ENCODE results near the gene IGFLR1. TPM values are rescaled to one million over a fixed set of nuclear protein-coding genes. Genes with fewer than 3 reads are reported as not detected.

IGFLR1 gene
- total RNA-seq, 6 experiments from 2014 or later: 0.76 to 2.8 (median 1.4) TPM

DNA sequence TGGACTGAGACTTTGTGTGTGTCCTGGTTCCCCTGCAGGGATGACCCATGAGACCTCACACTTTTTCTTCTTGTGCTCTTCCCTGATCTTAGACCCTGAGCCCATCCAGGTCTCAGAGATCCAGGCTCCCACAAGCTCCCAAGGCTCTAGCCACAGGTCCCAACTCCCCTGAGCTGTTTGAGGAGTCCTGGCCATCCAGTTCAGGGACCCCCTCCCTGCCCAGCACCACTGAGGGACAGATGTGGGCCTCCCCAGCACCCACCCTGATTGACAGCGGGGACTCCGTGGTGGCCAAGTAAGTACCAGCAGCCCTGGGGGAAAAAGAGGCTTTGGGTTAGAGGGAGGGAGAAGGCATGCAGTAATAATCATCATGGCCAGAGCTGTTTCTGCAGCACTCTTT lies 17.4 kb upstream of the IGFLR1 start:
- no peak for DNase-seq
- Mint-ChIP-seq H3K27ac (no peak overlapping the region), H3K27me3 (ENCODE audit: insufficient read depth) (peaks cover 6% of the 10 kb centered on the region), H3K4me3 (peak overlapping the region; percentile 92), H3K9me3 (no peaks in the 10 kb centered on the region), H3K4me1 (ENCODE audit: low read depth) (peaks cover 37% of the 10 kb centered on the region), H3K36me3 (ENCODE audit: low read depth) (peaks cover 17% of the 10 kb centered on the region; the same call in 1 of the 2 replicates)
- TF ChIP-seq CTCF (IDR thresholded peaks at IDR 0.05): no peak

GRCh38 chr19:35757749-35758608 lies 15.7 kb upstream of the IGFLR1 start, which contains the start of gene PROSER3:
Gene PROSER3 (plus strand): TSS chr19:35758176. CDS start chr19:35758216, 40 bp downstream.
- Mint-ChIP-seq H3K36me3 (ENCODE audit: low read depth) (peaks cover 17% of the 10 kb centered on the region; the same call in 1 of the 2 replicates), H3K9me3 (no peaks in the 10 kb centered on the region), H3K27me3 (ENCODE audit: insufficient read depth) (peaks cover 9% of the 10 kb centered on the region)

GRCh38 chr19:35757231-35757748 lies 15.0 kb upstream of the IGFLR1 start:
- H3K4me1 Mint-ChIP-seq (ENCODE audit: low read depth): peaks cover 42% of the 10 kb centered on the region
- H3K4me3 Mint-ChIP-seq: peak overlapping the region; percentile 92
- H3K9me3 Mint-ChIP-seq: no peaks in the 10 kb centered on the region
- peaks cover 9% of the 10 kb centered on the region for H3K27me3 Mint-ChIP-seq (ENCODE audit: insufficient read depth)
- DNase-seq: peak; percentile 89
- peak; percentile 29; the same call in 1 of the 2 replicates for TF ChIP-seq CTCF (IDR thresholded peaks at IDR 0.05)
- H3K27ac Mint-ChIP-seq: peak overlapping the region; percentile 99
- H3K36me3 Mint-ChIP-seq (ENCODE audit: low read depth): peaks cover 17% of the 10 kb centered on the region; the same call in 1 of the 2 replicates

More at GRCh38 chr19:35757749-35758608, 15.7 kb upstream of the IGFLR1 start, which contains the start of gene PROSER3:
- DNase-seq: peak; percentile 100
- H3K4me1 Mint-ChIP-seq (ENCODE audit: low read depth): peaks cover 42% of the 10 kb centered on the region
- TF ChIP-seq CTCF (IDR thresholded peaks at IDR 0.05): no peak
- H3K4me3 Mint-ChIP-seq: peak within 1 kb of the TSS; percentile 92
- H3K27ac Mint-ChIP-seq: peak within 1 kb of the TSS; percentile 99

DNA sequence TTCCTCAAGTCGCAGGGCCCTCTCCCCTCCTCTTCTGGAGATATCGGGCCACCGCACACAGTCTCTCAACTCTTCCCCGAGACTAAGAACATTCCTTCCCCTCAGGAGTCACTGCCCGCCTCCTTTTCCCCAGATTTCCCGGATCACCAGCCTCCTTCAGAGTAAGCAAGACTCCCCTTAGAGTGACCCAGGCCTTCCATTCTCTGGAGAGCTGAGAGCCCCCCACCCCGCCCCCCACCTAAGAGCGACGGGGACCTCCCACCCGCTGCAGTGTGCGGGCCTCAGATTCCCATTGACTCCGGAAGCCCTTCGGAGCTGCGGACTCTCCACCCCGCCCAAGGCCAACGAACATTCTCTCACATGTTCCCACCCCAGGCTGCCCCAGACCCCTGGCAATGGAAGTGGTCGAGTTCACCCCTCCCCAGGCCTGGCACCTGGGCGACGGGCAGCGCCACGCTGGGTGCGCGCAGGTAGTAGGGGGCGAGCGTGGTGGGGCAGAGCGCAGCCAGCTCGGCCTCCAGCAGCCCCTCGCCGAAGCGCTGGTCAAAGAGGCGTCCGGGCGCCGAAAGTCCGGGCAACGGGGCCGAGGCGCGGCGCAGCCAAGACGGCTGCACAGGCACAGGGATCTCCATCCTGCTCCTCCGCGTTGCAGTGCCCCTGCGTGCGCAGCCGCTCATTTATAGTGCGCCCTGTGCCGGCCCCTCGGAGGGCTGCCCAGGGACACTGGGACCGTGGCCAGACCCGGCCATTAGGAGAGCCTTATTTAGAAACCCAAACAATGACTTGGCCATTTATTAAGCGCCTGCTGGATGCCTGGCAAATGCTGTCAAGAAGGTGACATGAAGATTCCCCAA lies 14.4 kb upstream of the IGFLR1 start, which contains the start of gene HSPB6:
HSPB6 (minus strand) TSS at position 653 of the 854 bp plus-strand sequence; CDS start at position 632, 21 bp downstream.
- H3K4me3 Mint-ChIP-seq: peak within 1 kb of the TSS; percentile 92

More for the DNA sequence above, 14.4 kb upstream of the IGFLR1 start, which contains the start of gene HSPB6:
- Mint-ChIP-seq H3K27me3 (ENCODE audit: insufficient read depth) (peaks cover 9% of the 10 kb centered on the region), H3K36me3 (ENCODE audit: low read depth) (peaks cover 12% of the 10 kb centered on the region; the same call in 1 of the 2 replicates), H3K9me3 (no peaks in the 10 kb centered on the region), H3K4me1 (ENCODE audit: low read depth) (peaks cover 42% of the 10 kb centered on the region), H3K27ac (peak within 1 kb of the TSS; percentile 99)
- DNase-seq: peak; percentile 61
- TF ChIP-seq CTCF (IDR thresholded peaks at IDR 0.05): no peak
